HepG2 (cell line): ENCODE results near the gene DPY19L1. TPM values are rescaled to one million over a fixed set of nuclear protein-coding genes. Genes with fewer than 3 reads are reported as not detected.
"Not testable (repeated sequence)": the region's sequence is repeated elsewhere in the genome, so short reads cannot be mapped to it uniquely, and the experiment has no call there.

Experiments used
- ATAC-seq: fragments of 200-7000 bp; cut with Tn5 transposase; 3 replicates; pipeline ENCODE4 v1.9.1; 2020; ENCODE audit warnings: mild to moderate bottlenecking, moderate library complexity
- BruUV-seq: library from RNA; stranded (reverse); fragments of 400-500 nt; replicated peaks from 2 replicates; lab custom pipeline; 2021; lab: Mats Ljungman, UMichigan
- CTCF ChIA-PET: fragments of 300-600 bp; formaldehyde crosslinking; extraction: SDS; loops from one replicate; lab custom pipeline; 2021; ENCODE audit warnings: low total read pairs, inconsistent platforms, low intra/inter-chr PET ratio; lab: Yijun Ruan, JAX
- POLR2A ChIA-PET: fragments of 350-600 bp; sonication (Branson Sonifier 250); formaldehyde crosslinking; loops from one replicate; lab custom pipeline; 2020; ENCODE audit warnings: antibody characterized with exemption, inconsistent platforms; lab: Yijun Ruan, JAX
- DNase-seq: peaks from one replicate; pipeline ENCODE4 v3.0.0-alpha.2; 2015; ENCODE audit warnings: low spot score
- FAIRE-seq: peaks from 3 replicates; lab custom pipeline; 2011; peaks lifted over from hg19 to GRCh38; lab: Jason Lieb, UNC
- H2AFZ ChIP-seq: one replicate; pipeline ENCODE4 v1.6.1; 2011; ENCODE audit warnings: low read length, inconsistent platforms
- H3K27ac ChIP-seq: fragments of 300-600 bp; 3 replicates; pipeline ENCODE4 v1.8.0; 2011; ENCODE audit warnings: mixed run types, mild to moderate bottlenecking, mixed read lengths, low read length, inconsistent platforms; ENCODE audit not compliant: insufficient read depth; ENCODE audit errors: extremely low read length
- H3K27me3 ChIP-seq, 2 experiments: fragments of 200-600 bp in 1 of 2; 2 replicates in 1 of 2; 3 replicates in 1 of 2; pipeline versions ENCODE4 v1.6.0 to v1.8.0; 2011; ENCODE audit warnings: low read length in 2 of 2, mild to moderate bottlenecking in 2 of 2, moderate library complexity in 2 of 2, inconsistent platforms in 1 of 2; ENCODE audit not compliant: insufficient read depth in 2 of 2, control insufficient read depth in 1 of 2
- H3K36me3 ChIP-seq, 2 experiments: fragments of 200-600 bp in 1 of 2; replicated peaks in 1 of 2; 2 replicates in 1 of 2; 3 replicates in 1 of 2; pipeline versions ENCODE4 v1.5.1 to v1.8.0; 2011; ENCODE audit warnings: low read length in 2 of 2, inconsistent platforms in 1 of 2; ENCODE audit not compliant: insufficient read depth in 2 of 2, control insufficient read depth in 1 of 2
- H3K4me1 ChIP-seq: 2 replicates; pipeline ENCODE4 v1.5.1; 2012; ENCODE audit warnings: low read length, inconsistent platforms; ENCODE audit not compliant: insufficient read depth
- H3K4me2 ChIP-seq: 2 replicates; pipeline ENCODE4 v1.6.0; 2011; ENCODE audit warnings: low read depth, low read length, inconsistent platforms
- H3K4me3 ChIP-seq, 3 experiments: fragments of 200-600 bp in 1 of 3; sonication (generic), shearing (Covaris generic) in 1 of 3; replicated peaks in 1 of 3; 2 replicates each; pipeline ENCODE4 v1.5.1; 2011 to 2016; ENCODE audit warnings: low read length in 3 of 3, inconsistent platforms in 2 of 3, low read depth in 2 of 3, mild to moderate bottlenecking in 2 of 3, control low read depth in 1 of 3, mixed read lengths in 1 of 3; ENCODE audit not compliant: insufficient read depth in 1 of 3
- H3K79me2 ChIP-seq: one replicate; pipeline ENCODE4 v1.6.1; 2011; ENCODE audit warnings: low read length, inconsistent platforms; ENCODE audit not compliant: insufficient read depth
- H3K9ac ChIP-seq: 2 replicates; pipeline ENCODE4 v1.6.0; 2011; ENCODE audit warnings: mild to moderate bottlenecking, low read depth, low read length, inconsistent platforms; ENCODE audit not compliant: insufficient read depth
- H3K9me3 ChIP-seq: 2 replicates; pipeline ENCODE4 v1.5.1; 2012; ENCODE audit warnings: mild to moderate bottlenecking, low read length
- H4K20me1 ChIP-seq: 2 replicates; pipeline ENCODE4 v1.6.0; 2011; ENCODE audit warnings: inconsistent platforms, mild to moderate bottlenecking, low read length, moderate library complexity; ENCODE audit not compliant: insufficient read depth
- WGBS: methylation state at CpG from one replicate; pipeline ENCODE4 v1.1.6; 2017; ENCODE audit warnings: low lambda C conversion rate; 5-methylcytosine and 5-hydroxymethylcytosine counted together
- in situ Hi-C: cut with HindIII; loops from 2 replicates; pipeline ENCODE4 v1.10.0; 2017; ENCODE audit warnings: low pct_unique_long_range_greater_than_20kb; ENCODE audit not compliant: extremely low pct_ligation_motif_present
- intact Hi-C: fragments of 100-400 bp; cut with micrococcal nuclease; formaldehyde crosslinking; loops from one replicate; pipeline ENCODE4 v1.10.0; 2022; ENCODE audit not compliant: unreplicated experiment
- polyA plus RNA-seq, 8 experiments: library from polyadenylated mRNA; depleted of rRNA in 3 of 8; stranded (reverse) in 7 of 8; unstranded in 1 of 8; fragments of >200 nt; fragmentation: Illumina TruSeq in 4 of 8; extraction: Trizol in 4 of 8; gene quantifications; 2 replicates each; pipeline versions ENCODE4 v1.2.1 to v1.2.3, GENCODE V29; 2011 to 2016; ENCODE audit warnings: low read depth in 4 of 8, missing spikeins in 1 of 8, mixed read lengths in 1 of 8; ENCODE audit not compliant: insufficient read depth in 1 of 8
- total RNA-seq, 5 experiments: library from RNA; depleted of rRNA; stranded (reverse); fragments of >200 nt; fragmentation: Illumina TruSeq; extraction: Trizol; gene quantifications; 2 replicates each; pipeline ENCODE4 v1.2.3, GENCODE V29; 2016; ENCODE audit warnings: low read depth in 1 of 5

DPY19L1 gene
- total and polyA plus RNA-seq, 2 of the 13 experiments (the other 11 are each of a cell fraction or from before 2014, with no cell fraction given) = 18.9 to 32.6 TPM

- H2AFZ ChIP-seq, H3K36me3 ChIP-seq, DNase-seq, H3K27me3 ChIP-seq, H3K9ac ChIP-seq, BruUV-seq, H3K9me3 ChIP-seq, H3K79me2 ChIP-seq, FAIRE-seq, H4K20me1 ChIP-seq, POLR2A ChIA-PET, CTCF ChIA-PET, H3K27ac ChIP-seq, H3K4me2 ChIP-seq, ATAC-seq, H3K4me1 ChIP-seq, in situ Hi-C loops, H3K4me3 ChIP-seq: not testable (repeated sequence)
- no CpG with 5 or more reads among the region's 3 CpGs for WGBS
- intact Hi-C loops = loop anchor here (10.0 kb wide), 1 partner anchor 476 kb away; no protein-coding TSS in a partner anchor
These were observed 21.3 kb upstream of the DPY19L1 start for GRCh38 chr7:35058571-35058970.

GRCh38 chr7:35057505-35058451, 20.5 kb upstream of the DPY19L1 start:
- POLR2A ChIA-PET, in situ Hi-C loops, ATAC-seq, H3K4me3 ChIP-seq, H3K9me3 ChIP-seq, H3K4me2 ChIP-seq, H4K20me1 ChIP-seq, H3K27me3 ChIP-seq, DNase-seq, BruUV-seq, FAIRE-seq, H3K9ac ChIP-seq, H2AFZ ChIP-seq, H3K4me1 ChIP-seq, H3K36me3 ChIP-seq, H3K79me2 ChIP-seq, CTCF ChIA-PET, H3K27ac ChIP-seq: not testable (repeated sequence)
- WGBS = 34% methylated on average over 7 of the region's 11 CpGs
- intact Hi-C loops = loop anchor here (10.0 kb wide), 1 partner anchor 477 kb away; no protein-coding TSS in a partner anchor
